22Rv1 (cell line): ENCODE results near the gene CNNM4.

Experiments
- H3K27ac ChIP-seq: fragments of 450-650 bp; 2 replicates; pipeline ENCODE4 v1.5.1; 2017
- CTCF ChIP-seq: fragments of 450-650 bp; IDR thresholded peaks from 2 replicates; pipeline ENCODE4 v1.5.1; 2017; ENCODE audit warnings: mild to moderate bottlenecking
- ZFX ChIP-seq: fragments of 450-650 bp; IDR thresholded peaks from 2 replicates; pipeline ENCODE4 v1.6.1; 2017; ENCODE audit warnings: antibody characterized with exemption, borderline replicate concordance

The CNNM4 gene

GRCh38 chr2:96826546-96827278, 66.0 kb downstream of the CNNM4 start:
- no peak for TF ChIP-seq ZFX
- TF ChIP-seq CTCF: no peak
- no peak overlapping the region for H3K27ac ChIP-seq

- TF ChIP-seq CTCF (no peak), ZFX (no peak)
Observed at GRCh38 chr2:96828436-96828835, 67.7 kb downstream of the CNNM4 start.

DNA sequence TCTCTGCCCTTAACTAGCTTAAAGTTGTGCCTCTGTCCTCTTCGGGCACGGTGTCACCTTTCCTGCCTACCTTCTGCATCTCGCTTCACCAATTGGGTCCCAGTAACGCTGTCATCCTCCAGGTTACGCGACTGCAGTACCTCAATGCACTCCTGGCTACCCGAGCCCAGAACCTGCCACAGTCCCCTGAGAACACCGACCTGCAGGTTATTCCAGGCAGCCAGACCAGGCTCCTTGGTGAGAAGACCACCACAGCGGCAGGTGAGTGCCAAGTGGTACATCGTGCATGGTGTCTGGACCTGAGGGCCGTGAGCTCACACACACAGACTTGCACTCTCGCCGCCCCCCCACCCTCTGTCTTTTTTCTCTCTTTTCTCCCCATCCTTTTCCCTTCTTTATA, 68.2 kb downstream of the CNNM4 start:
- no peak for TF ChIP-seq ZFX
- TF ChIP-seq CTCF: no peak
- H3K27ac ChIP-seq: no peak overlapping the region

More at GRCh38 chr2:96828436-96828835, 67.7 kb downstream of the CNNM4 start:
- no peak overlapping the region for H3K27ac ChIP-seq

- H3K27ac ChIP-seq: 0 out of 2 replicates have a peak overlapping the region, but pooled peaks have one; percentile 2
- no peak for TF ChIP-seq CTCF
- TF ChIP-seq ZFX: no peak
Observed at GRCh38 chr2:96830044-96830562, 69.4 kb downstream of the CNNM4 start.

DNA sequence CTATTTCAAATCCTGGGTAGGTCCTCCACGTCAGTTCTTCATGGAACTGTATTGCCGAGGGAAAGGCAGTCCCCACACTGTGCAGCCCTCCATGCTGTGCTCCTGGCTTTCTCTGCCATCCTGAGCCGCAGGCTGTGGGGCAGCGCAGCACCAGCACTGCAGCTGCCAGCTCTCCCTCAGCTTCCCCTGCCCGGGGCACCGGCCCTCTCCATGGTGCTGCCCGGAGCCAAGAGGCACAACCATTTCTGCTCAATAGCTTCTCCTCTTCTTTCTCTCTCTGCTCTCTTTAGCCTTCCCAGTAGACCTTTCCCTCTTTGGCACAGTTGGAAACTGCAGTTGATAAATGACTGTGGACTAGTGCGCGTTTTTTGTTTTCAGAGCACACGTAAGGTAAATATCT, 71.0 kb downstream of the CNNM4 start:
- peak overlapping the region; percentile 60 for H3K27ac ChIP-seq
- TF ChIP-seq ZFX (no peak), CTCF (no peak)

GRCh38 chr2:96832408-96832753, 71.7 kb downstream of the CNNM4 start:
- peak overlapping the region; percentile 60 for H3K27ac ChIP-seq
- TF ChIP-seq ZFX: no peak
- TF ChIP-seq CTCF: no peak

- TF ChIP-seq ZFX (no peak), CTCF (no peak)
- peak overlapping the region; percentile 60 for H3K27ac ChIP-seq
Observed at GRCh38 chr2:96832754-96833507, 72.2 kb downstream of the CNNM4 start.
